Stimulated activated CD4-positive, alpha-beta T cell treated with anti-CD3 and anti-CD28 coated beads, Interleukin-1b, Interleukin-23, amount 100 ng/mL, for 1 hour (primary cell): ENCODE measurements around the gene ASPSCR1.

Source experiments
- DNase-seq, 2 donors: peaks; one replicate each; pipeline ENCODE4 v3.0.0-alpha.2; 2020; ENCODE audit warnings: low read depth in 2 of 2

Gene ASPSCR1

GRCh38 chr17:81960130-81960958 lies 17.1 kb upstream of the ASPSCR1 start:
- no peak for DNase-seq

- DNase-seq, result no peak
Measured at GRCh38 chr17:81961087-81961511, 16.3 kb upstream of the ASPSCR1 start, which contains the start of gene NOTUM. Gene NOTUM (minus strand): TSS chr17:81961187. CDS start chr17:81960909, 278 bp downstream.

- DNase-seq, result no peak
Measured at GRCh38 chr17:81961521-81962498, 15.6 kb upstream of the ASPSCR1 start.

DNA sequence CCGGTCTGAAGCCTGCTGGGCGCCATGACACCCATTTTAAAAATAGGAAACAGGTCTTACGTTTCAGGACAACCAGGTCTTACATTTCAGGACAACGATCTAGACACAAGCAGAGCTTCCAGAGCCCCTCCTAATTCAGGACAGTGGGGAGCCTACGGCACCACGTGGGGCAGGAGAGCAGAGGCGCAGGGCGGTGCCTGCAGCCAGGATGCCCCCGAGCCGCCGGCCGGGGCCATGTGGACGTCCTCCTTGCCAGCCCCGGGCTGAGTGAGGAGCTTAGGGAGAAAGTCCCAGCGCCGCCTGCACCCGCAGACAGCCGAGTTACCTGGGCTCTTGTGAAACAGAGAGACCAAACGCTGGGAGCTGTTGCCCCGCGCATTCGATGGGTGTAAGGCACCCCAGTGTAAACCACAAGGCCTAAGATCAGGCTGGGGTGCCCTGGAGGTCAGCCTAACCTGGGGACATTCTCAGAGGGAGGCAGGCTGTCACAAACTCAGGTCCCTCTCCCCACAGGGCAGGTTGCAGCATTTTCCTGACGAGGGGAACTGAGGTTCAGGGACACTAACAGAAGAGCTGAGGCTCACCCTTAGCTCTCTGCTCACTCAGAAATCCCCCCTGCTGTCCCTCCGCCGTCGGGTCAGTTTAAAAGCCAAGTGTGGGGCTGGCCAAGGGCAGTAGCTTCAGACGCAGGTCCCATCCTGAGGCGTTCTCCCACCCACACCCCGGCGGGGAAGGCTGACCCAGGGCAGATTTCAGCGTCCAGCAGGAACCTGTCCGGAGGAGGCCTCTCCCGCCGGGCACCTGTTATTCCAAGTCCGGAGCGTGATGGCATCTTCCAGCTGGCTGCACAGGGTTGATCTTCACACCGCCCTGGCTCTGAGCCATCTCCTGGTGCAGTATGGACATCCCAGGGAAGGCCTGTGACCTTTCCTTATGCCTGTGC lies 14.7 kb upstream of the ASPSCR1 start:
- DNase-seq, result no peak

DNA sequence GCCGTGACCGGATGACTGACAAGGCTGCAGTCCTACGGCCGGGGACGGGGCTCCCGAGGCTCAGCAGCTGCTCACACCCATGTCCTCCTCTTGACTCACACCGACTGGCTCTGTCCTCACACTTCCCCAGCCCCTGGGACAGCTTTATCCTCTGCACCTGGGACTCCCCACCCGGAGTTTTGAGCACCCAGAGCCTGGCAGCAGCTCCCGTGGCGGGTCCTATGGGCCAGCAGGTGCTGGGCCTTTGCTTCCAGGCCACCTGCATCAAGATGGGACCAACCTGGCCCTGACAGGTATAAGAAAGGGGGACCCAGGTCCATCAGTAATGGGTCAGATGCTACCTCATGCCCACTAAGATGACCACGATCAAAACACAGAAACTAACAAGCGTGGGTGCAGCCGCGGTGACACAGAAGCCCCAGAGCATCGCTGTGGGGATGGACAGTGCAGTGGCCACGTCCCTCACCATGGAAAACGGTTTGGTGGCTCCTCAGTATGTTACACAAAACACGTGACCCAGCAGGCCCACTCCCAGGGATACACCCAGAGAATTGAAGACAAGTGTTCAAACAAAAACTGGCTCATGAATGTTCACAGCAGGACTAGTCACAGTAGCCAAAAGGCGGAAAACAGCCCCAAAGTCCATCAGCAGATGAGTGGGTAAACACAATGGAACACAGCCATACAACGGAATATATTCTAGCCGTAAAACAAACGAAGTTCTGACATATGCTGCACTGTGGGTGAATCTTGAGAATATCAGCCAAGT lies 13.2 kb upstream of the ASPSCR1 start:
- no peak for DNase-seq

- no peak for DNase-seq
Measured at GRCh38 chr17:81966343-81967243, 10.8 kb upstream of the ASPSCR1 start.

GRCh38 chr17:81967244-81967532 lies 10.2 kb upstream of the ASPSCR1 start:
- no peak for DNase-seq

- peak; percentile 67 to 78 for DNase-seq
Measured at GRCh38 chr17:81967533-81968395, 9.7 kb upstream of the ASPSCR1 start.

DNA sequence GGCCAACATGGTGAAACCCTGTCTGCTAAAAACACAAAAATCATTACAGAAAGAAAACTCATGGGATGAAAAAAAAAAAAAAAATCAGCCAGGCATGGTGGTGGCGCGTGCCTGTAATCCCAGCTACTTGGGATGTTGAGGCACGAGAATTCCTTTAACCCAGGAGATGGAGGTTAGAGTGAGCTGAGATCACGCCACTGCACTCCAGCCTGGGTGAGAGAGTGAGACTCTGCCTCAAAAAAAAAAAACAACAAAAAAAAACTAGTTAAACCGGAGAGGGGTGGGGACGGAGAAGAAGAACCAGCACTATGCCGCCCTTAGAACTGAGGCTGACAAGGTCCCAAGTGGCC lies 9.1 kb upstream of the ASPSCR1 start:
- DNase-seq, result no peak

DNA sequence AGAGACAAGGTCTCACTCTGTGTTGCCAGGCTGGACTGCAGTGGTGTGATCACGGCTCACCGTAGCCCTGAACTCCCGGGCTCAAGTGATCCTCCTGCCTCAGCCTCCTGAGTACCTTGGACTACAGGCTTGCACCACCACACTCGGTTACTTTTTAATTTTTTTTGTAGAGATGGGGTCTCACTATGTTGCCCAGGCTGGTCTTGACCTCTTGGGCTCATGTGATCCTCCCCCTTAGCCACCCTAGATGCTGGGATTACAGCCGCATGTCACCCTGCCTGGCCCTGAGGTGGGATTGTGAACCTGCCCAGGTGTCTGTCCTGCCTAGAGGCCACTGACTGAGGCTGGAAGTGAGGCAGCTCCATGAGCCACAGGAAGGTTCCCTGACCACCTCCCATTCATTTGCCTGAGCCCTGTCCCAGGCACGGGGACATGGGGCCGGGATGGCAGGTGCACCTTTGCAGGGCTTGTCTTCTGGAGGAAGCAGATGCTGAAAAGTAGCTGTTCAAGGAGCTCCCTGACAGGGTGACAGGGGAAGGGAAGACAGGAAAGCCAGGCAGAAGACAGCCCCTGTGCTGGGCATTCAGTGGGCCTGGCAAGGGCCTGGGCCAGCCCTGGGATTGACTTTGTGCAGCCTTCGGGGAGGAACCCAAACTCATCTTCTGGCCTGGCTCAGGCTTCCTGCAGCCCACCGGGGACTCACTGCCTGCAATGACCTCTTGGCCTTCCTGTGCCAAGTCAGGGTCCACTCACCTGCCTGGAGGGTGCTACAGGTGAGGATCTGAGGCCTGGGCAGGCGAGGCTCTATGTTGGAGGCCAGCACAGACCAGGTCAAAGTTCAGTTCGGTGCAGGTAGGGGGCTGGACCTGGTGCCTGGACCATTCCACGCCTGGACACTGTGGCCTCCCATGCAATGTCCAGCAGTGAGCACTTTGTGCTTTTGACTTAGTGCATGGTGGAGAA lies 8.3 kb upstream of the ASPSCR1 start:
- DNase-seq, result no peak

DNA sequence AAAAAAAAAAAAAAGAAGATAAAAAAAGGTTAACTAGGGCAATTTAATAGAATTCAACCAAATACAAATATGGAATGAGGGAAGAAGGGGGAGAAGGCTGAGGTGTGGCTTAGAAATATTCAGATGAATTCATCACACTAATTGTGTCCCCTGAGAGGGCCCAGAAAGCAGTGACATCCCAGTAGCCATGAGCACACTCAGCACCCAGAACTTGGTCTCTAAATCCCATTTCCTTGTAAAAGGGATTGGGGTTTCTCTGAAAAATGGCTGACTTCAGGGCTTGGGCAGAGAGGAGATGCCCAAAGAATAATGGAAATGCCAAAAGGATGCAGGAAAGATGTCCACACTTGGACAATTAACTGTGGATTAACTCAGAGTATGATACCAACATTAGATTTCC lies 4.0 kb upstream of the ASPSCR1 start:
- DNase-seq, result no peak

DNA sequence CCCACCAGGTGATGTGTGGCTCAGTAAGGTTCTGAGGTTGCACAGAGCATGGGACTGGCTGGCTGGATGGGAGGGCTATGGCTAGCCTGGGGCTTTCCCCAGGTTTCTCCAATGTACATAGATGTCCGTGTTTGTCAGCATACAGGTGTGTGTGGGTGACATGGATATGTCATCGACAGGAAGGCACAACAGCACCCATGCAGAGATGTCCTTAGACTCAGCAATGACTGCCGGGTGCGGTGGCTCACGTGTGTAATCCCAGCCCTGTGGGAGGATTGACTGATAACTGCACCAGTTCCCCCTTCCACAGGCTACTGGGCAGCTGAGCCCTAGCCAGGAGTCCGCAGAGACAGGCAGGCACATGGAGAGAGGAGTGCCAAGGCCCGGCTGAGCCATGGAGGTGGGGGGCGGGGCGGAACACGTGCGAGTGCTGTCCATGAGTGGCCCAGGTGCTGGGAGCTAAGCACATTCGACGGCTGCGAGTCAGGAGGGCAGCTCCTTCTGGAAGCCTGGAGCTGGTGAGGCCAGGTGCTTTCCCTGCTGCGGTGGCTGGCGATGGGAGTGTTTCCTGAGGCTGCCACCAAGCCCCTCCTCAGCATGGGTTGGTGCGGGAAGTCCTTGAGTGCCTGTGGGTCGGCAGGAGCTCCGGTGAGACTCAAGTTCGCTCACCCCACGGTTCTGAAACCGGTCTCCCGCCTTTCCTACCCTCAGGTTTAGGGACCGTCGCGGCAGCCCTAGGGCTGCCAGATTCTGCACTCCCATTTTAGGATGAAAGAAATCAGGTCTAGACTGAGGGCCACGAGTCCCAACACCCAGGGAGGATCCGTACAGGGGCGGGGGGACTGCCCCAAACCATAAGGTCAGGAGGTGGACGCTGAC lies 858 bp upstream of the ASPSCR1 start:
- no peak for DNase-seq

DNA sequence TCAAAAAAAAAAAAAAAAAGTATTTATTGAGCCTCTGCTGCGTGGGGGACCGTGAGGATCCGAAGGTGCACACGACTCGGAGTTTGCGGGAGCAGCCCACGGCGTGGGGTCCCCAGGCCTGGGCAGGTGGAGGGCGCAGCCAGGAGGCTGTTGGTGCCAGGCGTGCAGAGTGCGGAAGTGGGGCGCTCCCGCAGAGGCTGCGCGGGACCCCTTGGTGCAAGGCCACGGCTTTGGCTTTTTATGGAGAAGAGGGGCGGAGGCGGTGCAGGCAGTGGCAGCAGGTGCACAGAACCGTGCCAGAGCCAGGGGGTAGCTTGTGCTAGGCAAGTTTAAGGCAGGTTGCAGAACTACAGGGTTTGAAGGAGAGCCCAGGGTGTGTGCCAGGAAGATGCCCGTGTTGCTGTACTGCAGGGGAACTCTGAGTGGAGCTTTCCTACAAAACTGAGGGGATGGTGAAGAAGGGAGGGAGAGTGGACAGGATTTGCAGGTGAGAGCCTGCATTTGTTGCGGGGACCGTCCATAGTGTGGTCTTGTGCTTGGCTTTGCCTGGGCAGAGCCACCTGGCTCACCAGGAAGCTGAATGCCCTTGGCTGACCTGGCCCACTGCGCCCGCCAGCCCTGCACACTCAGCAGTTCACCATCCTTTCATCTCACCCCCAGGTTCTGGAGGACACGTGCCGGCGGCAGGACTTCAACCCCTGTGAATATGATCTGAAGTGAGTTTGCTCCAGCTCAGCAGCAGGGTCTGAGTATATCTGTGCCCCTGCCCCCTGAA lies 1.3 kb downstream of the ASPSCR1 start:
- DNase-seq, result no peak

- no peak for DNase-seq
Measured at GRCh38 chr17:81980122-81980521, 2.7 kb downstream of the ASPSCR1 start.

- no peak for DNase-seq
Measured at GRCh38 chr17:81980707-81981343, 3.4 kb downstream of the ASPSCR1 start.
